Hepatocyte (in vitro differentiated cells): ENCODE measurements around the gene SGMS1.

ENCODE experiments used
- CTCF ChIP-seq: fragments of 200-600 bp; sonication (generic); IDR thresholded peaks from 2 replicates; pipeline ENCODE4 v1.5.1; 2016; ENCODE audit warnings: antibody characterized with exemption, mild to moderate bottlenecking; ENCODE audit not compliant: poor library complexity
- EZH2phosphoT487 ChIP-seq: fragments of 200-600 bp; sonication (generic); IDR thresholded peaks from one replicate; pipeline ENCODE4 v1.6.1; 2018; ENCODE audit warnings: antibody characterized with exemption, mild to moderate bottlenecking, low read depth, moderate library complexity; ENCODE audit not compliant: unreplicated experiment, severe bottlenecking

- TF ChIP-seq CTCF = peak; percentile 57
- TF ChIP-seq EZH2phosphoT487 = no peak
These were observed 29.4 kb upstream of the SGMS1 start for GRCh38 chr10:50653142-50653541.
